NCI-H2171 treated with DMSO at 0.1 percent for 48 hours (cell line): ENCODE results near the gene CCL5.
"Not testable (repeated sequence)": the region's sequence is repeated elsewhere in the genome, so short reads cannot be mapped to it uniquely, and the experiment has no call there.

Experiments
- DNase-seq: peaks from one replicate; lab custom pipeline; 2025; lab: John Stamatoyannopoulos, UW

CCL5 gene

GRCh38 chr17:35898283-35899070 is 18.3 kb upstream of the CCL5 start:
- DNase-seq: no peak

- not testable (repeated sequence) for DNase-seq
Measured at GRCh38 chr17:35897772-35898171, 17.6 kb upstream of the CCL5 start.

- no peak for DNase-seq
Measured at GRCh38 chr17:35895636-35896587, 15.8 kb upstream of the CCL5 start.

- no peak for DNase-seq
Measured at GRCh38 chr17:35894206-35894605, 14.0 kb upstream of the CCL5 start.

GRCh38 chr17:35893751-35894150 is 13.6 kb upstream of the CCL5 start:
- DNase-seq: no peak

GRCh38 chr17:35892091-35893035 is 12.2 kb upstream of the CCL5 start:
- DNase-seq: no peak

- no peak for DNase-seq
Measured at GRCh38 chr17:35891269-35891668, 11.1 kb upstream of the CCL5 start.

- DNase-seq: peak; percentile 43
Measured at GRCh38 chr17:35890774-35891155, 10.6 kb upstream of the CCL5 start.

GRCh38 chr17:35889818-35890773 is 9.9 kb upstream of the CCL5 start:
- DNase-seq: peak; percentile 88

GRCh38 chr17:35889241-35889640 is 9.1 kb upstream of the CCL5 start:
- DNase-seq: no peak

GRCh38 chr17:35878361-35878760 is 1.8 kb downstream of the CCL5 start:
- DNase-seq: no peak

GRCh38 chr17:35877345-35878029 is 2.7 kb downstream of the CCL5 start:
- DNase-seq: no peak

GRCh38 chr17:35876534-35876933 is 3.6 kb downstream of the CCL5 start:
- no peak for DNase-seq

GRCh38 chr17:35875800-35876139 is 4.4 kb downstream of the CCL5 start:
- no peak for DNase-seq

GRCh38 chr17:35875072-35875799 is 4.9 kb downstream of the CCL5 start:
- no peak for DNase-seq

- no peak for DNase-seq
Measured at GRCh38 chr17:35872196-35872980, 7.8 kb downstream of the CCL5 start.

- DNase-seq: no peak
Measured at GRCh38 chr17:35870906-35871819, 9.0 kb downstream of the CCL5 start.

GRCh38 chr17:35868737-35869136 is 11.4 kb downstream of the CCL5 start, which contains the start of gene HEATR9:
HEATR9 (minus strand) TSS chr17:35868891; CDS start chr17:35868742, 149 bp downstream.
- no peak for DNase-seq
